GM12872 (cell line): ENCODE measurements around the gene GMNC.

Source experiments
- TF ChIP-seq, protein P1 (sequence below): IDR thresholded peaks from 3 replicates; pipeline ENCODE4 v1.5.1; 2011; ENCODE audit warnings: low read depth, mild to moderate bottlenecking, low read length, moderate library complexity; ENCODE audit not compliant: insufficient read depth

The GMNC gene

DNA sequence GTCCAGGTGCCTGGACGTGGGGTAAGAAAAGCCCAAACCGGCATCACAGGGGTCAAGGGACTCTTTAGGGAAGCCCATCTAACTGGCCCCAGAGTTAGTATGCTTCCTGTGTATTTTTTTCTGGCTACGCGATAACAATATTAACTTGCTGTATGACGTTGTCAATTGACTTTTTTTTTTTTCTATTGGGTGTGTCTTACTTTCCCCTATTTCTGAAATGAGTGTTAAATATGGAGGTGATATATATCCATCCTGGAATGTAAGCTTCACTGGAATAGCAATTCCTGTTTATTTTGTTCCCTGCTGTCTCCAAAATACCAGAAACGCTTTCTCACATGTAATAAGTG lies 598 bp upstream of the GMNC start:
- TF ChIP-seq, protein P1, sequence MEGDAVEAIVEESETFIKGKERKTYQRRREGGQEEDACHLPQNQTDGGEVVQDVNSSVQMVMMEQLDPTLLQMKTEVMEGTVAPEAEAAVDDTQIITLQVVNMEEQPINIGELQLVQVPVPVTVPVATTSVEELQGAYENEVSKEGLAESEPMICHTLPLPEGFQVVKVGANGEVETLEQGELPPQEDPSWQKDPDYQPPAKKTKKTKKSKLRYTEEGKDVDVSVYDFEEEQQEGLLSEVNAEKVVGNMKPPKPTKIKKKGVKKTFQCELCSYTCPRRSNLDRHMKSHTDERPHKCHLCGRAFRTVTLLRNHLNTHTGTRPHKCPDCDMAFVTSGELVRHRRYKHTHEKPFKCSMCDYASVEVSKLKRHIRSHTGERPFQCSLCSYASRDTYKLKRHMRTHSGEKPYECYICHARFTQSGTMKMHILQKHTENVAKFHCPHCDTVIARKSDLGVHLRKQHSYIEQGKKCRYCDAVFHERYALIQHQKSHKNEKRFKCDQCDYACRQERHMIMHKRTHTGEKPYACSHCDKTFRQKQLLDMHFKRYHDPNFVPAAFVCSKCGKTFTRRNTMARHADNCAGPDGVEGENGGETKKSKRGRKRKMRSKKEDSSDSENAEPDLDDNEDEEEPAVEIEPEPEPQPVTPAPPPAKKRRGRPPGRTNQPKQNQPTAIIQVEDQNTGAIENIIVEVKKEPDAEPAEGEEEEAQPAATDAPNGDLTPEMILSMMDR = no peak

DNA sequence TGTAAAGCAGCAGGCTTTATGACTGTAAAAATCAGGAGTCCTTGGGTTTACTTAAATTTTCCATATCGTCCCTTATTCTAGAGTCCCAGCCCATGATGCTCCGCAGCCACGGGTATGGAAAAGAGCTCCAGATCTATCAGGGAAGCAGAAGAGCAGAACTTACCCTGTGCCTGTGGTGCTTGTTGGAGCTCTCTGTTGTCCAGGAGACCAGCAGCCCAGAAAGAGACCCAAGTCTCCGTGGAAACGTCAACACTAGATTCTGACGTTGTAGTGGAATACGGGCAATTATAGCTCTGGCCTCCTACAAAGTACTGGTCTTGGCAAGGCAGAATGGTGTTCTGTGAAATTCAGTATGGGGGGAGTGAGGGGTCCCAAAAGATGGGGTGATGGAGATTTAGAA lies 2.0 kb downstream of the GMNC start:
- TF ChIP-seq, protein P1 = no peak

DNA sequence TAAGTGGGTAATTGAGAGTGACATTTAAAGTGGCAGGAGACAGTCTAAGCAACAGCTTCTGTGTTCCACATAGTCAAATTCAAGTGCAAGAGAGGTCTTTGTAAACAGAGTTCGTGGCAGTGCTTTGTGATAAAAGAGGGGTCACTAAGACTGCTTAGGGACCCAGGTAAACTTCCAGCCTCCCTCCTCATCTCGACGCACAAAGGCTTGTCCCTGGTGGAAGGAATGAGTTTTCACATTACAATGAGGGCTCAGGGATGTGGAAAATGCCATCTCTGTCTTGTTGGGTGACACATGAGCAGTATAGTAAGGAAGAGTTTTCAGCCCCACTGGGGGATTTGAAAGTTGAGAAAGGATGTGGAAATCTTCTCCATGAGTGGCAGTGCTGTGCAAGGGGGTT lies 7.3 kb downstream of the GMNC start:
- TF ChIP-seq, protein P1 = no peak

DNA sequence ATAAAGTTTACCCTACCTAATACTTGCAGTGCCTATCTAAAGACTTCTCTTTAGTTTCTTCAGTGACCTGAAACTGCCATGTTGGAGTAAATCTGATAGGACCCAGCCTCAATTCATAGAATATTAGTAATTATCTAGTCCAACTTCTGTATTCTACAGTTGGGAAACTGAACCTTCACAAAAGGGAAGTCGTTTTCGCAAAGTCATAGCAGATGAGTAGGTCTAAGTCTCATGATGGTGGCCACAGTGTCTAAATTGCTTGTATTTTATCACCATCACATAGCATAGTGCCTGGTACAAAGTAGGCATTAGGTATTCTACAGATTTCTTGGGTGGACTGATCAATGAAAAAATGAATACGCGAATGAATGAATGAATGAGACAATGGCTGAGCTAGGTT lies 8.4 kb downstream of the GMNC start:
- TF ChIP-seq, protein P1 = no peak

DNA sequence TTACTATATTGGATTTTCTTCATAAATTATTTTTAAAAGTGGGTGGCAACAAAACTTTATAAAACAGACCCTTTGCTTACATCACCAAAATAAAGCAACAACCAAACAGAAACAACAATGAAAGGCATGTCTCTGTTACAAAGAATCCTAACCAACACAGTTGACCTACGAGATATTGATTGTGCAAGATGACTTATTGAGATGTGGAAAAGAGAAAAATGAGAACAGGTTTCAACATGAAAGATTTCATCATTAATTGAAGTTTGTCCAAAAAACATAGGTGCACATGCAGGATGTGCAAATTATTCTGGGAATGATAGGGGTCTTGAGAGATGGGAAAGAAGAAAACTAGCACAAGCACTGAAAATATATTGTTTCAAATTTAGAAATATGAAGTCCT lies 9.0 kb downstream of the GMNC start:
- TF ChIP-seq, protein P1 = no peak

DNA sequence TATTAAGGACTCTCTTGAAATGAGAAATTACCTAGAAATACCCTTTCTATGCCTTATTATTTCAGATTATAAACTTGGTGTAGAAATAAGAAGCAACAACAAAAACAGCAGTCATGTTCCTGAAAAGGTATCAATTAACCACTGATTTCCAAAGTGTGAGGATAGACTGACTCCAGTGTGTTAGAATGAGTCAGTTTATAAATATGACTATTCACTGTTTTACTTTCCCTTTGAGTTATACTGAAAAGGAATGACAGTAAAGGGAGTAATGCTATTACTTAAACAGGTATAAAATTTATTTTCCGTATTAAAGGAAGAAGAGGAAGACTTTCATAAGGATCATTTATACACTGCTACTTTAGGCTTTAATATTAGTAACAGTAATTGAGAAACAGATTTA lies 12.9 kb downstream of the GMNC start:
- TF ChIP-seq, protein P1 = no peak

DNA sequence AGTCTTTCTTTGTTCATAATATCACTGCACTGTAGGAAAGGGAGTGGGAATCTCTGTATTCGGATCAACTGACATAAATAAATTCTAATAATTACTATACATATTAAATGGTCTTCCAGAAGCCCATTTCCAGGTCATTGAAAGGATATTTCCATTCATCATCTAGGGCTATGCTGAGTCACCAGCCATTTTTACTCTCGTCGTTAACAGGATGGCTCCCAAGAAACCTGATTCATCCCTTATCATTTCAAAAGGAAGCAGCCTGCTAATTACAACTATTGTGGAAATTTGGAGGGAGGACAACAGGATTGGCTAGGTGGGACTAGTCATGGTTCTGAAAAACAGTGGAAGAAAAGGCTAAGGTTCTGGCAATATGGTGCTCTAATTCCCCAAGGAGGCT lies 13.6 kb downstream of the GMNC start:
- TF ChIP-seq, protein P1 = no peak

DNA sequence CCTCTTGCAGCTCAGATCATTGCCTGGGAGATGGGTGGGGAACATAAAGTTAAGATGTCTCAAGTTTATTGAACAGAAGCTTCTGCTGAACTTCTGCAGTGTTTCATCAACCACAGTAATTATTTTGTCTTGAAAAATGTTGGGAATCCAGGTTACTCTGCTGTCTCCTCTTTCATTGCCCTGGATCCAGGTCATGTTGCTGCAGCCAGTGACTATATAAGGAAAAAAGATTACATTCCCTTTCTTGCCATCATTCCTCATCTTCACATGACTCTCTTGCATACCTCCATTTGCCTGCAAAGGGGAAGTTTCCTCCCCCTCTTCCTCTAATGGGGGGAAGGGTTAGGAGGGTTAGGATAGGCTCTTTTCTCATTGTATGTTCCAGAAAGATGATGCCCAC lies 15.1 kb downstream of the GMNC start:
- TF ChIP-seq, protein P1 = no peak
